ENCODE results near the gene SPDYE16.
"Not testable (repeated sequence)": the region's sequence is repeated elsewhere in the genome, so short reads cannot be mapped to it uniquely, and the experiment has no call there.

The SPDYE16 gene

DNA sequence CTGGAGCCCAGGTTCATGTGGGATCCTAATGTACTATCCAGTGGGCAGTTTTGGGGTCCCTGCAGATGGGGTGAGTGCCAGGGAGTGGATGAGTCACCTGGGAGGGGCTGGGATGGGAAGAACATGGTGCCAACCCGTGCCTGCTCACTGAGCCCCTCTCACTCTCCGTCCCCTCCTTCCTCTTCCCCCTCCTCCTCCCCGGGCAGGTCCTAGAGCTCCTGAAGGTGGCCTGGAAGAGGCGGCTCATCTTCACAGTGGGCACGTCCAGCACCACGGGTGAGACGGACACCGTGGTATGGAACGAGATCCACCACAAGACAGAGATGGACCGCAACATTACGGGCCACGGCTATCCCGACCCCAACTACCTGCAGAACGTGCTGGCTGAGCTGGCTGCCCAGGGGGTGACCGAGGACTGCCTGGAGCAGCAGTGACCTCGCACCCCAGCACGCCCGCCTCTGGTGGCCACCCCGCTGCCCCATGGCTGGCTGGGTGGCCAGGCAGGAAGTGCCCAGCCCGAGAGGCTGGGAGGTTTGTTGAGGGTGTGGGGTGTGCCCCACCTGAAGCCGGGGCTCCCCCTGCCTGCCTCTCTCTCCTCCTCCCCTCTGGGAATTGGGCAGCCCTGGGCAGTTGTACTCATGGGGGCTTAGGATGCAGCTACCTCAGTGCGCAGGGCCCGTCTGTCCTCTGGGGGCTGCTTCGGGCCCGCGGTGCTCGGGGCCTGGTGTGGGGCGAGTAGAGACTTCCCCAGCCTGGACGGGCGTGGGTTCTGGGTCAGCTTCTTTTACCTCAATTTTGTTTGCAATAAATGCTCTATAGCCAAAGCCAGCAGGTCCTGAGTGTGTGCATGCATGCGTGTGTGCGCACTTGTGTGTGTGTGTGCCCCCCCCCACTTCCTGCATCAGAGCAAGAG is 37.7 kb downstream of the SPDYE16 start:
- DNase-seq (ENCODE audit: low read depth in 2 of 2, low spot score in 1 of 2): no peak

- DNase-seq (ENCODE audit: low read depth in 2 of 2, low spot score in 1 of 2): not testable (repeated sequence)
Measured at GRCh38 chr7:76504351-76505167, 38.5 kb downstream of the SPDYE16 start.

- DNase-seq (ENCODE audit: low read depth in 2 of 2, low spot score in 1 of 2): not testable (repeated sequence)
Measured at GRCh38 chr7:76503244-76503643, 39.9 kb downstream of the SPDYE16 start.

- DNase-seq (ENCODE audit: low read depth in 2 of 2, low spot score in 1 of 2): not testable (repeated sequence)
Measured at GRCh38 chr7:76502836-76503235, 40.3 kb downstream of the SPDYE16 start.

GRCh38 chr7:76502224-76502623 is 40.9 kb downstream of the SPDYE16 start:
- not testable (repeated sequence) for DNase-seq (ENCODE audit: low read depth in 2 of 2, low spot score in 1 of 2)

DNA sequence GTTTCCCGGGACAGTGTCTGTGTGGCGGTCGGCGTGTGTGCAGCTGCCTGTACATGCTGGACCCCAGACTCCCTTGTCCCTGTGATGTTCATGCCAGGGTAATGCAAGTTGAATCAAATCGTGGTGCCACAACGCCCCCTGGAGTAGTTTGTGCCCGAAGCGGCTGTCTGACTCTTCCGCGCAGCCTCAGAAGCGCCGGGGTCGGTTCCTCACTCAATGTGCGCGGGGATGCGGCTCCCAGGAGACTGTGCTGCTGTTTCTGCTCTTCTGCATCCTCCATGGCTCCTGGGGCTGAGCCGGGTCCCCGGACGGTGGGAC is 43.2 kb downstream of the SPDYE16 start:
- not testable (repeated sequence) for DNase-seq (ENCODE audit: low read depth in 2 of 2, low spot score in 1 of 2)

DNA sequence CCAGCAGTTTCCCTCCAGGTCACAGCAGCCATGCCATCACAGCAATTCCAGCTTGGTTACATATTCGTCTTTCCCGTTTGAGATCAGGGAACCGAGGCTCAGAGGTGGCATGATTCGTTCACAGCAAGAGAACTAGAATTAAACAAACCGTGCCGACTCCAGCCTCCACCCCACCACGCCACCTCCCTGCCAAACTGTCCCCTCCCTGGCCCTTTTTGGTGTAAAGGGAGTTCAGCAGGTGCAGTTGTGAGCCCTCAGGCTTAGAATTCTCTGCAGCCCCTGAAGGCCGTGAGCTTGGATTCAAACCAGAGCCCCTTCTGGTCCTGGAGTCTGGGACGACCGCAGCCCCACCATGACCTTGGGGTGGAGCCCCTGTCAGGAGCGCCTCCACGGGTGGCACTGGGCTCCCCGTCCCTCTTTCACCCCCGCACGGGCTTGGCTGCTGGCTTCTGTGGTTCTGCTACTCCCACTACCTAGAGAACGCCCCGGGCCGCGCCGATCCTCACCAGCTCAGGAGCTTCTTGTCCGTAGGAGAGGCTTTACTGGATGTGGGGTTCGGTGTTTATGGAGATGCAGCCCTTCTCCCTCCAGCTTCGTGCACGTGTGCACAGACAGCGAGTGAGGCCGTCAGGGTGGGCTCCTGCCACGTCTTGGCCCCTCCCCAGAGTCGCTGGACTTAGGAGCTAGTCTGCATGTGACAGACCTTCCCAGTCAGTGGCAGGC is 43.7 kb downstream of the SPDYE16 start:
- DNase-seq (ENCODE audit: low read depth in 2 of 2, low spot score in 1 of 2): not testable (repeated sequence)

- not testable (repeated sequence) for DNase-seq (ENCODE audit: low read depth in 2 of 2, low spot score in 1 of 2)
Measured at GRCh38 chr7:76498583-76499200, 44.4 kb downstream of the SPDYE16 start.

GRCh38 chr7:76497918-76498582 is 45.0 kb downstream of the SPDYE16 start:
- not testable (repeated sequence) for DNase-seq (ENCODE audit: low read depth in 2 of 2, low spot score in 1 of 2)

DNA sequence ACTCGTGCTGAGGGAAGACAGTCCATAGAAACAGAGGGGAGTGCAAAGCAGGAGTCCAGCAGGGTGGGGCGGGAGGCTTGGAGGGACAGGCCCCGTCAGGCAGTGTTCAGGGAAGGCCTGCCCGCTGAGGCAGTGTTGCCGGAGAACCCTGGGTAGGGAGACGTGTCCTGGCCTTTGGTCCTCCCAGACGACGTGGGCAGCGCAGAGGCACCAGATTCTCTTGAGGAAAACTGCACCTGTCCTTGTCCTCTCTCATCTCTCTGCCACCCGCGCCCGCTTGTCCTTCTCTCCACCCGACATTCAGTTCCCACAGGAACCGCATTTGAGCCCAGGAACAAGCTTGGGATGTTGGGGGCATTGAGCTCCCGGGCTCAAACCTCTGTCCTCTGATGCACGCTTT is 47.4 kb downstream of the SPDYE16 start:
- not testable (repeated sequence) for DNase-seq (ENCODE audit: low read depth in 2 of 2, low spot score in 1 of 2)

GRCh38 chr7:76492139-76492538 is 51.0 kb downstream of the SPDYE16 start:
- DNase-seq (ENCODE audit: low read depth in 2 of 2, low spot score in 1 of 2): not testable (repeated sequence)

GRCh38 chr7:76487969-76488368 is 55.1 kb downstream of the SPDYE16 start:
- not testable (repeated sequence) for DNase-seq (ENCODE audit: low read depth in 2 of 2, low spot score in 1 of 2)

DNA sequence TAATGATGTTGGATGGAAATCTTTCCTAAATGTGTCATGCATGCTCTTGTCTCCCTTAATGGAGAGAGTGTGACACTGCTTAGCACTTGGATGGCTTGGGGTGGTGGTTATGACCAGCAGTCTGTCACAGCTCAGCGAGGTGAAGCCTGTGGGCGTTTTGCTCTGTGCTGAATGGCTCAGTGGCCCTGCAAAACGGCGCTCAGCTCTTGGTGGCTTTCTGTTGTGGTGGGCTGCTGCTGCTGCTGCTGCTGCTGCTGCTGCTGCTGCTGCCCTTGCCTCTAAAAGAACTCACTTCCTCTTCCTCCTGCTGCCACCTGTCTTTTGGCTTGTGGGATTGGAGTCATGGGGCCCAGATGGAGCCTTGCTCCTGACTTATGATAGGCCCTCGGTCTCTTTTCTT is 56.5 kb downstream of the SPDYE16 start:
- not testable (repeated sequence) for DNase-seq (ENCODE audit: low read depth in 2 of 2, low spot score in 1 of 2)

GRCh38 chr7:76485822-76486610 is 57.1 kb downstream of the SPDYE16 start:
- DNase-seq (ENCODE audit: low read depth in 2 of 2, low spot score in 1 of 2): not testable (repeated sequence)

GRCh38 chr7:76484456-76484855 is 58.6 kb downstream of the SPDYE16 start:
- not testable (repeated sequence) for DNase-seq (ENCODE audit: low read depth in 2 of 2, low spot score in 1 of 2)

DNA sequence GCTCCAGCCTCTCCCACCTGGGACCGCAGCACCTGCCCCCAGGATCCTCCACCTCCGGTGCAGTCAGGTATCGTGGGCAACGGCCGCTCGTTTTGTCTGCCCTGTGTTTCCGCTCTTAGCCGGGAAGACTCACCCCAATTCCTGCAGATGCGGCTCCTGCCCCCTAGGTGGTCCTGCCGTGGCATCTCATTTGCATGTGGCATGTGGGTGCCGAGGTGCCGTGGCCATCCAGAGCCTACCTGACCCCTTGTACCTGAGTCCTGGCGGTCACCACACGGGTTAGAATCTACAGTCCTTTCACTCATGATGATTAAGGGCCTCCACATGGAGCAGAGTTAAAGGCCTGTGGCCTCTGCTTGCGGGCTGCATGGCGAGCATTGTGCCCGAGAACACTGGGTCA is 60.0 kb downstream of the SPDYE16 start:
- not testable (repeated sequence) for DNase-seq (ENCODE audit: low read depth in 2 of 2, low spot score in 1 of 2)

- not testable (repeated sequence) for DNase-seq (ENCODE audit: low read depth in 2 of 2, low spot score in 1 of 2)
Measured at GRCh38 chr7:76482660-76483059, 60.4 kb downstream of the SPDYE16 start.

Measured in stimulated activated CD8-positive, alpha-beta memory T cell treated with anti-CD3 and anti-CD28 coated beads, Interleukin-4, amount 100 ng/mL, for 1 hour (primary cell).